ENCODE measurements around the gene SH3TC1. TPM values are rescaled to one million over a fixed set of nuclear protein-coding genes. Genes with fewer than 3 reads are reported as not detected.

The SH3TC1 gene
- total and polyA plus RNA-seq, 4 donors: 6.5 to 34.6 (median 25.8) TPM

DNA sequence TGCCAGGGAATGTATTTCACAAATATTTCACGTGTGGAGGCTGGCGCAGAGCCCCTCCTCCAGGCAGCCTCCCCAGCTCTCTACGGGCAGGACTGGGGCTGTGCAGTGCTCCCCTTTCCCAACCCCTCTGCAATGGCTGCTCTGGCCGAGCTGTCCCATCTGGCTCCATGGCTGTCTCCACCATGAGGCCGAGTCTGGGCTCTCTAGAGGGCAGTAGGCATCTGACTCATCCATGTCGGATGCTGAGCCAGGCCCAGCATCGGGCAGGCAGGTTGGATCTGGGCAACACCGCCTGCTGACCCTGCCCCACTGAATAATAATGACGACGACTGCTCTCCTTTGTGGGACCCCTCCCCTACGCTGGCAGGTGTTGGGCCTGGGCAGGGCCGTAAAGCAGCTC is 11.0 kb upstream of the SH3TC1 start:
- Histone ChIP-seq H3K36me3 (ENCODE audit: control insufficient read depth in 4 of 4, insufficient read depth in 3 of 4, low read depth in 1 of 4, low read length in 3 of 4) (no peaks in the 10 kb centered on the region), H3K4me3 (ENCODE audit: low read depth in 1 of 3, low read length in 3 of 3) (no peak overlapping the region), H3K27me3 (ENCODE audit: control insufficient read depth in 4 of 4, insufficient read depth in 4 of 4, low read length in 3 of 4) (no peaks in the 10 kb centered on the region), H3K4me1 (ENCODE audit: control insufficient read depth in 4 of 4, insufficient read depth in 4 of 4, low read length in 3 of 4) (peaks cover 0 to 11% (median 4%) of the 10 kb centered on the region in 4 donors), H3K9me3 (ENCODE audit: control insufficient read depth in 4 of 4, low read length in 3 of 4) (no peaks in the 10 kb centered on the region), H3K27ac (ENCODE audit: low read depth in 1 of 2, low read length in 2 of 2) (no peak overlapping the region), H3K9ac (ENCODE audit: low read depth in 1 of 2, low read length in 2 of 2) (no peak overlapping the region)
- TF ChIP-seq FOXA1 (IDR thresholded peaks at IDR 0.05) (no peak), FOXA2 (IDR thresholded peaks at IDR 0.05) (no peak), SP1 (IDR thresholded peaks at IDR 0.05) (no peak), HNF4A (conservative IDR thresholded peaks at IDR 0.05) (no peak), EGR1 (IDR thresholded peaks at IDR 0.05; ENCODE audit: low read depth in 2 of 2) (no peak), RXRA (IDR thresholded peaks at IDR 0.05) (no peak), JUND (IDR thresholded peaks at IDR 0.05) (no peak), RAD21 (IDR thresholded peaks at IDR 0.05) (no peak), YY1 (IDR thresholded peaks at IDR 0.05) (no peak), GABPA (IDR thresholded peaks at IDR 0.05 in 1 of 2, conservative IDR thresholded peaks at IDR 0.05 in 1 of 2) (no peak), NR2F2 (IDR thresholded peaks at IDR 0.05) (no peak)
- TF ChIP-seq, protein P1, sequence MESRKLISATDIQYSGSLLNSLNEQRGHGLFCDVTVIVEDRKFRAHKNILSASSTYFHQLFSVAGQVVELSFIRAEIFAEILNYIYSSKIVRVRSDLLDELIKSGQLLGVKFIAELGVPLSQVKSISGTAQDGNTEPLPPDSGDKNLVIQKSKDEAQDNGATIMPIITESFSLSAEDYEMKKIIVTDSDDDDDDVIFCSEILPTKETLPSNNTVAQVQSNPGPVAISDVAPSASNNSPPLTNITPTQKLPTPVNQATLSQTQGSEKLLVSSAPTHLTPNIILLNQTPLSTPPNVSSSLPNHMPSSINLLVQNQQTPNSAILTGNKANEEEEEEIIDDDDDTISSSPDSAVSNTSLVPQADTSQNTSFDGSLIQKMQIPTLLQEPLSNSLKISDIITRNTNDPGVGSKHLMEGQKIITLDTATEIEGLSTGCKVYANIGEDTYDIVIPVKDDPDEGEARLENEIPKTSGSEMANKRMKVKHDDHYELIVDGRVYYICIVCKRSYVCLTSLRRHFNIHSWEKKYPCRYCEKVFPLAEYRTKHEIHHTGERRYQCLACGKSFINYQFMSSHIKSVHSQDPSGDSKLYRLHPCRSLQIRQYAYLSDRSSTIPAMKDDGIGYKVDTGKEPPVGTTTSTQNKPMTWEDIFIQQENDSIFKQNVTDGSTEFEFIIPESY (IDR thresholded peaks at IDR 0.05): no peak
- TF ChIP-seq, protein P2, sequence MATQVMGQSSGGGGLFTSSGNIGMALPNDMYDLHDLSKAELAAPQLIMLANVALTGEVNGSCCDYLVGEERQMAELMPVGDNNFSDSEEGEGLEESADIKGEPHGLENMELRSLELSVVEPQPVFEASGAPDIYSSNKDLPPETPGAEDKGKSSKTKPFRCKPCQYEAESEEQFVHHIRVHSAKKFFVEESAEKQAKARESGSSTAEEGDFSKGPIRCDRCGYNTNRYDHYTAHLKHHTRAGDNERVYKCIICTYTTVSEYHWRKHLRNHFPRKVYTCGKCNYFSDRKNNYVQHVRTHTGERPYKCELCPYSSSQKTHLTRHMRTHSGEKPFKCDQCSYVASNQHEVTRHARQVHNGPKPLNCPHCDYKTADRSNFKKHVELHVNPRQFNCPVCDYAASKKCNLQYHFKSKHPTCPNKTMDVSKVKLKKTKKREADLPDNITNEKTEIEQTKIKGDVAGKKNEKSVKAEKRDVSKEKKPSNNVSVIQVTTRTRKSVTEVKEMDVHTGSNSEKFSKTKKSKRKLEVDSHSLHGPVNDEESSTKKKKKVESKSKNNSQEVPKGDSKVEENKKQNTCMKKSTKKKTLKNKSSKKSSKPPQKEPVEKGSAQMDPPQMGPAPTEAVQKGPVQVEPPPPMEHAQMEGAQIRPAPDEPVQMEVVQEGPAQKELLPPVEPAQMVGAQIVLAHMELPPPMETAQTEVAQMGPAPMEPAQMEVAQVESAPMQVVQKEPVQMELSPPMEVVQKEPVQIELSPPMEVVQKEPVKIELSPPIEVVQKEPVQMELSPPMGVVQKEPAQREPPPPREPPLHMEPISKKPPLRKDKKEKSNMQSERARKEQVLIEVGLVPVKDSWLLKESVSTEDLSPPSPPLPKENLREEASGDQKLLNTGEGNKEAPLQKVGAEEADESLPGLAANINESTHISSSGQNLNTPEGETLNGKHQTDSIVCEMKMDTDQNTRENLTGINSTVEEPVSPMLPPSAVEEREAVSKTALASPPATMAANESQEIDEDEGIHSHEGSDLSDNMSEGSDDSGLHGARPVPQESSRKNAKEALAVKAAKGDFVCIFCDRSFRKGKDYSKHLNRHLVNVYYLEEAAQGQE (IDR thresholded peaks at IDR 0.05): no peak
- TF ChIP-seq, protein P3, sequence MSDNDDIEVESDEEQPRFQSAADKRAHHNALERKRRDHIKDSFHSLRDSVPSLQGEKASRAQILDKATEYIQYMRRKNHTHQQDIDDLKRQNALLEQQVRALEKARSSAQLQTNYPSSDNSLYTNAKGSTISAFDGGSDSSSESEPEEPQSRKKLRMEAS (IDR thresholded peaks at IDR 0.05): no peak
- TF ChIP-seq, protein P4, sequence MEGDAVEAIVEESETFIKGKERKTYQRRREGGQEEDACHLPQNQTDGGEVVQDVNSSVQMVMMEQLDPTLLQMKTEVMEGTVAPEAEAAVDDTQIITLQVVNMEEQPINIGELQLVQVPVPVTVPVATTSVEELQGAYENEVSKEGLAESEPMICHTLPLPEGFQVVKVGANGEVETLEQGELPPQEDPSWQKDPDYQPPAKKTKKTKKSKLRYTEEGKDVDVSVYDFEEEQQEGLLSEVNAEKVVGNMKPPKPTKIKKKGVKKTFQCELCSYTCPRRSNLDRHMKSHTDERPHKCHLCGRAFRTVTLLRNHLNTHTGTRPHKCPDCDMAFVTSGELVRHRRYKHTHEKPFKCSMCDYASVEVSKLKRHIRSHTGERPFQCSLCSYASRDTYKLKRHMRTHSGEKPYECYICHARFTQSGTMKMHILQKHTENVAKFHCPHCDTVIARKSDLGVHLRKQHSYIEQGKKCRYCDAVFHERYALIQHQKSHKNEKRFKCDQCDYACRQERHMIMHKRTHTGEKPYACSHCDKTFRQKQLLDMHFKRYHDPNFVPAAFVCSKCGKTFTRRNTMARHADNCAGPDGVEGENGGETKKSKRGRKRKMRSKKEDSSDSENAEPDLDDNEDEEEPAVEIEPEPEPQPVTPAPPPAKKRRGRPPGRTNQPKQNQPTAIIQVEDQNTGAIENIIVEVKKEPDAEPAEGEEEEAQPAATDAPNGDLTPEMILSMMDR (IDR thresholded peaks at IDR 0.05; ENCODE audit: low read depth, low read length, missing input control): no peak
- TF ChIP-seq, protein P5, sequence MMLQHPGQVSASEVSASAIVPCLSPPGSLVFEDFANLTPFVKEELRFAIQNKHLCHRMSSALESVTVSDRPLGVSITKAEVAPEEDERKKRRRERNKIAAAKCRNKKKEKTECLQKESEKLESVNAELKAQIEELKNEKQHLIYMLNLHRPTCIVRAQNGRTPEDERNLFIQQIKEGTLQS (IDR thresholded peaks at IDR 0.05): no peak
- DNase-seq (ENCODE audit: low spot score): no peak
- 82% methylated on average over 12 of the region's 12 CpGs for WGBS
